Caco-2 (cell line): ENCODE results near the gene RBM4B. TPM values are rescaled to one million over a fixed set of nuclear protein-coding genes. Genes with fewer than 3 reads are reported as not detected.

ENCODE experiments used
- BruUV-seq: library from RNA; stranded (reverse); fragments of 400-500 nt; replicated peaks from 2 replicates; lab custom pipeline; 2021; lab: Mats Ljungman, UMichigan
- CTCF ChIA-PET: fragments of 300-600 bp; sonication (Branson Sonifier 250); formaldehyde crosslinking; loops from one replicate; lab custom pipeline; 2022; ENCODE audit warnings: antibody characterized with exemption; lab: Charles Lee
- POLR2A ChIA-PET: fragments of 300-600 bp; sonication (Branson Sonifier 250); formaldehyde crosslinking; loops from one replicate; lab custom pipeline; 2022; ENCODE audit warnings: antibody characterized with exemption; lab: Charles Lee
- DNase-seq, 2 experiments: peaks; one replicate each; pipeline versions ENCODE4 v3.0.0 to v3.0.0-alpha.2; 2020 to 2022
- H3K27me3 ChIP-seq: replicated peaks from 2 replicates; pipeline ENCODE4 v1.6.0; 2011; ENCODE audit warnings: low read length; ENCODE audit not compliant: control insufficient read depth, insufficient read depth
- H3K36me3 ChIP-seq: 2 replicates; pipeline ENCODE4 v1.5.1; 2011; ENCODE audit warnings: low read length; ENCODE audit not compliant: control insufficient read depth, insufficient read depth
- H3K4me1 ChIP-seq: fragments of 250-450 bp; sonication (Bioruptor Pico); 2 replicates; pipeline ENCODE4 v1.5.1; 2020; ENCODE audit warnings: mild to moderate bottlenecking
- H3K4me3 ChIP-seq: 2 replicates; pipeline ENCODE4 v1.5.1; 2011; ENCODE audit warnings: low read depth, mild to moderate bottlenecking, control low read depth, low read length
- H3K9me3 ChIP-seq: fragments of 250-450 bp; sonication (Bioruptor Pico); 2 replicates; pipeline ENCODE4 v1.5.1; 2020; ENCODE audit warnings: mild to moderate bottlenecking, moderate library complexity
- H3K27ac Mint-ChIP-seq: one replicate; pipeline ENCODE4 v1.8.0; 2022; ENCODE audit warnings: mixed read lengths; ENCODE audit not compliant: unreplicated experiment
- H3K27me3 Mint-ChIP-seq: one replicate; pipeline ENCODE4 v1.8.0; 2022; ENCODE audit warnings: mixed read lengths; ENCODE audit not compliant: insufficient read depth, unreplicated experiment
- H3K36me3 Mint-ChIP-seq: one replicate; pipeline ENCODE4 v1.8.0; 2022; ENCODE audit warnings: mild to moderate bottlenecking, mixed read lengths; ENCODE audit not compliant: insufficient read depth, unreplicated experiment
- H3K4me1 Mint-ChIP-seq: one replicate; pipeline ENCODE4 v1.8.0; 2022; ENCODE audit warnings: low read depth, mixed read lengths; ENCODE audit not compliant: unreplicated experiment
- H3K4me3 Mint-ChIP-seq: one replicate; pipeline ENCODE4 v1.8.0; 2022; ENCODE audit warnings: mild to moderate bottlenecking, moderate library complexity, mixed read lengths; ENCODE audit not compliant: unreplicated experiment
- H3K9me3 Mint-ChIP-seq: one replicate; pipeline ENCODE4 v1.8.0; 2022; ENCODE audit warnings: mixed read lengths; ENCODE audit not compliant: unreplicated experiment
- CTCF ChIP-seq, 2 experiments: fragments of 200-600 bp in 1 of 2; IDR thresholded peaks; 1 replicate in 1 of 2; 2 replicates in 1 of 2; pipeline versions ENCODE4 v1.5.1 to v1.8.0; 2011 to 2022; ENCODE audit warnings: antibody characterized with exemption in 1 of 2, control low read depth in 1 of 2, inconsistent platforms in 1 of 2, low read depth in 1 of 2, low read length in 1 of 2, mild to moderate bottlenecking in 1 of 2, moderate library complexity in 1 of 2; ENCODE audit not compliant: insufficient read depth in 1 of 2, severe bottlenecking in 1 of 2, unreplicated experiment in 1 of 2
- intact Hi-C: fragments of 100-400 bp; cut with micrococcal nuclease; formaldehyde crosslinking; loops from one replicate; pipeline ENCODE4 v1.10.0; 2022; ENCODE audit not compliant: unreplicated experiment
- total RNA-seq: library from RNA; stranded (reverse); gene quantifications from 2 replicates; pipeline ENCODE4 v1.2.3, GENCODE V29; 2022

RBM4B gene
- total RNA-seq, 1 experiment from 2014 or later: 45.8 TPM

DNA sequence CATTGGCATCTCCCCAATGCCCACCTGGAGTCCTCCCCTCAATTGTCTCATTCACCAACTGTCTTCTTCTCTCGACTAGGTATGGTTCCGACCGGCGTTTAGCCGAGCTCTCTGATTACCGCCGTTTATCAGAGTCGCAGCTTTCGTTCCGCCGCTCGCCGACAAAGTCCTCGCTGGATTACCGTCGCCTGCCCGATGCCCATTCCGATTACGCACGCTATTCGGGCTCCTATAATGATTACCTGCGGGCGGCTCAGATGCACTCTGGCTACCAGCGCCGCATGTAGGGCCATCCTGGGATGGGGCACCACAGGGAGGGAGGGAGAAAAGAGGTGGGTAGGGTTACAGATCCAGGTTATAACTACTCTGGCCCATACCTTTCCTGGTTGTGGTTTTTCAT lies 51.3 kb downstream of the RBM4B start:
- intact Hi-C loops: no loop called here
- no peak for DNase-seq
- POLR2A ChIA-PET: interaction anchor here (2.3 kb wide), 1 partner anchor 10 kb away, joined by 17 read pairs; the partner anchor contains the start of gene RBM14
- Histone ChIP-seq H3K4me1 (no peaks in the 10 kb centered on the region), H3K4me3 (no peak overlapping the region), H3K9me3 (no peaks in the 10 kb centered on the region), H3K36me3 (peaks cover 23% of the 10 kb centered on the region), H3K27me3 (no peaks in the 10 kb centered on the region)
- no peaks in the 10 kb centered on the region for H3K4me1 Mint-ChIP-seq
- no peak overlapping the region for H3K4me3 Mint-ChIP-seq
- H3K9me3 Mint-ChIP-seq: no peaks in the 10 kb centered on the region
- no peak overlapping the region for H3K27ac Mint-ChIP-seq
- peaks cover 98% of the 10 kb centered on the region for H3K36me3 Mint-ChIP-seq
- CTCF ChIA-PET: no interaction called here
- no peaks in the 10 kb centered on the region for H3K27me3 Mint-ChIP-seq
- BruUV-seq: no TSS peak
- TF ChIP-seq CTCF (IDR thresholded peaks at IDR 0.05; ENCODE audit: insufficient read depth in 1 of 2, low read depth in 1 of 2, low read length in 1 of 2, severe bottlenecking in 1 of 2, unreplicated experiment in 1 of 2): no peak

GRCh38 chr11:66625752-66626149 lies 51.9 kb downstream of the RBM4B start:
- Histone ChIP-seq H3K9me3 (no peaks in the 10 kb centered on the region), H3K27me3 (no peaks in the 10 kb centered on the region), H3K36me3 (peaks cover 23% of the 10 kb centered on the region), H3K4me3 (no peak overlapping the region), H3K4me1 (no peaks in the 10 kb centered on the region)
- ChIA-PET CTCF (no interaction called here), POLR2A (interaction anchor here (0.6 to 2.3 kb wide), 3 partner anchors 9 to 48 kb away, joined by 4 to 17 read pairs (median 14); partner anchors contain the start of genes RBM14 and RBM4)
- no peak overlapping the region for H3K4me3 Mint-ChIP-seq
- no peak overlapping the region for H3K27ac Mint-ChIP-seq
- H3K9me3 Mint-ChIP-seq: no peaks in the 10 kb centered on the region
- BruUV-seq: no TSS peak
- TF ChIP-seq CTCF (IDR thresholded peaks at IDR 0.05; ENCODE audit: insufficient read depth in 1 of 2, low read depth in 1 of 2, low read length in 1 of 2, severe bottlenecking in 1 of 2, unreplicated experiment in 1 of 2): no peak
- H3K4me1 Mint-ChIP-seq: no peaks in the 10 kb centered on the region
- H3K36me3 Mint-ChIP-seq: peaks cover 98% of the 10 kb centered on the region
- intact Hi-C loops: no loop called here
- no peaks in the 10 kb centered on the region for H3K27me3 Mint-ChIP-seq
- no peak for DNase-seq

GRCh38 chr11:66625041-66625751 lies 52.5 kb downstream of the RBM4B start:
- DNase-seq: no peak
- Mint-ChIP-seq H3K36me3 (peaks cover 99% of the 10 kb centered on the region), H3K9me3 (no peaks in the 10 kb centered on the region), H3K4me3 (no peak overlapping the region), H3K27ac (no peak overlapping the region), H3K4me1 (peaks cover under 1% of the 10 kb centered on the region), H3K27me3 (no peaks in the 10 kb centered on the region)
- ChIA-PET CTCF (no interaction called here), POLR2A (interaction anchor here (0.6 to 2.3 kb wide), 3 partner anchors 9 to 49 kb away, joined by 4 to 17 read pairs (median 14); partner anchors contain the start of genes RBM14 and RBM4)
- peaks cover 23% of the 10 kb centered on the region for H3K36me3 ChIP-seq
- no peak overlapping the region for H3K4me3 ChIP-seq
- intact Hi-C loops: no loop called here
- no peaks in the 10 kb centered on the region for H3K27me3 ChIP-seq
- H3K4me1 ChIP-seq: no peaks in the 10 kb centered on the region
- TF ChIP-seq CTCF (IDR thresholded peaks at IDR 0.05; ENCODE audit: insufficient read depth in 1 of 2, low read depth in 1 of 2, low read length in 1 of 2, severe bottlenecking in 1 of 2, unreplicated experiment in 1 of 2): no peak
- no TSS peak for BruUV-seq
- no peaks in the 10 kb centered on the region for H3K9me3 ChIP-seq
